ENCODE data around the gene BCKDHA. TPM values are rescaled to one million over a fixed set of nuclear protein-coding genes. Genes with fewer than 3 reads are reported as not detected.

BCKDHA gene
- total RNA-seq, 1 experiment from 2014 or later: 17.7 TPM

DNA sequence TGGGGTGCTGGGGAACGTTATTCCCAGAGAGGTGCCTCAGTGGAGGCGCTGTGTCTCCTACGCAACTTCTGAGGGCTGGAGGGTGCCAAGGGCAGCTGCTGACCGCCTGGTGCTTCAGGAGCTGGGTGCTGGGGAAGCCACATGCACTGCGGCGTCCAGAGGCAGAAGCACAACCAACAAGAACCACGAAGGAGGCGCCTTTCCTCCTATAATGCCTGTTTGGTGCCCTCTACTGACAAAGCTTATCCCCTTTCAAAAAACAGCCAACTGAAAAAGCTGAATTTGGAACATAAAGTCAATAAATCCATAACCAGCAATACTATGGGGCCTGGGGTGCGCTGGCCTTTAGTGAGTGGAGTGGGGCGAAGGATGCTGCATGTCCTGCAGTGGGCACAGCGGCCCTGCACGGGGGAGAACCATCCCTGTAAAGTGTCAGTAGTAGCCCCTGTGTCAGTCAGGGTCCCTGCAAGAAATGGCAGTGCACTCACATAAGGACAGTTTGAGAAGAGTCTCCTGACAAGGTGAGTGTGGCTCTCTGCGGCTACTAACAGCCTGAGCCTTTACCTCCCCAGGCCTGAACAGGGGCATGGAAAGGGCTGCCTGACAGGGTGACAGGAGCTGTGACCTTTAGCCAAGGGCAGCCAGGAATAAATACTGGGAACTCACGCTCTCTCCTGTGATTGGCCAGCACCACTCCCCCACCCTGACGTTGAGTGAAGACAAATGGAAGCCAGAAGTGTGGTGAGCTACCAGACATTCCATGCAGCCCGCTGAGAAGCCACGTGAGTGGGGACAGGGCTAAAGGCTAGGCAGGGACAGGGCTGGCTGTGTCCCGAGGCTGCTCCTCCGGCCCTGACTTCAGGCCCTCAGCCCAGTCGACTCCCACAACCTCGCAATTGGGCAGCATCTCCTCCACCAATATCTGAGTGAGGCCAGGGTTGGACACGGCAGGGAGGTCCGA is 34.1 kb downstream of the BCKDHA start:
- BruUV-seq (replicated peaks): TSS peak; percentile 32
- RAD21 ChIA-PET (ENCODE audit: low non-redundant PET in 1 of 2, low total read pairs in 2 of 2, uncharacterized antibody in 2 of 2, unreplicated experiment in 2 of 2): no interaction called here
- DNase-seq (ENCODE audit: low read depth, low spot score): no peak

More for the DNA sequence above, 34.1 kb downstream of the BCKDHA start:
- H3K27me3 ChIP-seq (ENCODE audit: insufficient read depth, low read length): no peaks in the 10 kb centered on the region
- peaks cover 0 to 18% of the 10 kb centered on the region in 2 experiments; a peak in 2 of 4 replicates for H3K36me3 ChIP-seq (ENCODE audit: control insufficient read depth in 1 of 2, insufficient read depth in 2 of 2, low read length in 2 of 2)
- H3K79me2 ChIP-seq (ENCODE audit: insufficient read depth, low read length): 0 out of 2 replicates have a peak, but pooled peaks cover 2% of the 10 kb centered on the region
- no peak overlapping the region for H3K4me2 ChIP-seq (ENCODE audit: low read length)
- CTCF ChIA-PET: interaction anchor here (0.6 to 1.6 kb wide), 4 partner anchors 8 to 227 kb away, joined by 3 to 5 read pairs (median 3); partner anchors contain the start of gene DMAC2
- H3K27ac ChIP-seq (ENCODE audit: low read depth, low read length): no peak overlapping the region
- H4K20me1 ChIP-seq (ENCODE audit: insufficient read depth): no peaks in the 10 kb centered on the region
- no peaks in the 10 kb centered on the region for H3K9me3 ChIP-seq (ENCODE audit: control insufficient read depth in 1 of 2, insufficient read depth in 1 of 2, low read depth in 1 of 2, low read length in 2 of 2)
- no peak overlapping the region for H2AFZ ChIP-seq (ENCODE audit: low read depth, low read length, poor library complexity, severe bottlenecking)
- TF ChIP-seq RAD21 (IDR thresholded peaks at IDR 0.05; ENCODE audit: low read depth): peak; percentile 52
- no peak for TF ChIP-seq YY1 (IDR thresholded peaks at IDR 0.05; ENCODE audit: extremely low read depth, insufficient replicate concordance, low read depth, low read length)
- TF ChIP-seq, protein P1, sequence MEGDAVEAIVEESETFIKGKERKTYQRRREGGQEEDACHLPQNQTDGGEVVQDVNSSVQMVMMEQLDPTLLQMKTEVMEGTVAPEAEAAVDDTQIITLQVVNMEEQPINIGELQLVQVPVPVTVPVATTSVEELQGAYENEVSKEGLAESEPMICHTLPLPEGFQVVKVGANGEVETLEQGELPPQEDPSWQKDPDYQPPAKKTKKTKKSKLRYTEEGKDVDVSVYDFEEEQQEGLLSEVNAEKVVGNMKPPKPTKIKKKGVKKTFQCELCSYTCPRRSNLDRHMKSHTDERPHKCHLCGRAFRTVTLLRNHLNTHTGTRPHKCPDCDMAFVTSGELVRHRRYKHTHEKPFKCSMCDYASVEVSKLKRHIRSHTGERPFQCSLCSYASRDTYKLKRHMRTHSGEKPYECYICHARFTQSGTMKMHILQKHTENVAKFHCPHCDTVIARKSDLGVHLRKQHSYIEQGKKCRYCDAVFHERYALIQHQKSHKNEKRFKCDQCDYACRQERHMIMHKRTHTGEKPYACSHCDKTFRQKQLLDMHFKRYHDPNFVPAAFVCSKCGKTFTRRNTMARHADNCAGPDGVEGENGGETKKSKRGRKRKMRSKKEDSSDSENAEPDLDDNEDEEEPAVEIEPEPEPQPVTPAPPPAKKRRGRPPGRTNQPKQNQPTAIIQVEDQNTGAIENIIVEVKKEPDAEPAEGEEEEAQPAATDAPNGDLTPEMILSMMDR (IDR thresholded peaks at IDR 0.05 in 2 of 3, conservative IDR thresholded peaks at IDR 0.05 in 1 of 3; ENCODE audit: borderline replicate concordance in 1 of 3, insufficient read depth in 1 of 3, low read depth in 2 of 3, low read length in 2 of 3): peak; percentile 29 to 39 (median 38); a peak in 4 of 6 replicates
- no peaks in the 10 kb centered on the region for H3K9me2 ChIP-seq (ENCODE audit: insufficient read depth)
- H3K9ac ChIP-seq (ENCODE audit: low read length): no peak overlapping the region
- ATAC-seq: peak; percentile 26; the same call in 1 of the 2 replicates
- no peak overlapping the region for H3K4me3 ChIP-seq (replicated peaks in 1 of 2; ENCODE audit: low read depth in 1 of 2, low read length in 2 of 2)
- peaks cover 0 to 5% of the 10 kb centered on the region in 2 experiments; a peak in 2 of 4 replicates for H3K4me1 ChIP-seq (ENCODE audit: control insufficient read depth in 1 of 2, insufficient read depth in 2 of 2, low read length in 2 of 2)
- POLR2A ChIA-PET: no interaction called here
- intact Hi-C loops (cut with micrococcal nuclease): no loop called here

Data from HCT116 (cell line).